ENCODE measurements around the gene CDK7.
A peak's percentile ranks its signal among the peaks of the same experiment; 100 is the strongest.

Gene CDK7

DNA sequence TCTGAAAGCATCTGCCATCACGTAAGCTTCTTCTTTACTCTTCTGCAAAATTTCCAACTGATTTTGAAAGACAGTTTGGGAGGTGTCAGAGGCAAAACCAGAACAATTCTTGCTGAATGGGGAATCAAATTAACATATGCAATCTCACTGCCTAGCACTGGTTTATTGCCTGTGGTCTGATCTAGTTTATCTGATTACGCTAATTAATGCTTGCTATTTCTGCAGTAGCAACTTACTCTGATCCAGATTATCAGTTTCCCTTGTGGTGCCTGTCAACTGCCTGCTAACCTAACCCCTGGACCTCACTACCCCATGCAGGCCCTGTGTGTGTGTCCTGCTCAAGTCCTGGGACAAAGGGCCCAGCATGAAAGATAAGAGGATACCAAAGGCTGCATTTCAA lies 57.6 kb downstream of the CDK7 start:
- no peak for DNase-seq (ENCODE audit: low read depth in 2 of 2)

DNA sequence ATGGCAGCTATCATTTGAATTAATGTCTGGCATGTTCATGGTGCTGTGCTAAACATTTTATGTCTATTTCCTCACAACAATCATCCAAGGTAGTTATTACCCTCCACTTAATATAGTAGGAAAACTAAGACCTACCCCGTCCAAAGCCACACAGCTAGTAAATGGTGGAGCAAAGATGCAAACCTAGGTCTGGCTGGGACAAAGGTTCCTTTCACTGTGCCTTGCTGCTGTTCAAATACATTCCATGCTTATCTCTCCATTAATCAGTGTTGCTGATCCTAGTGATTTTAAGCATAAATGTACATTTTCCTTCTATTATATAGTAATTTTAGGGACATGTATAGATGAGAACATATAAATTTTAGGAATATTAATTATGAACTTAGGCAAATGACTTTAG lies 59.2 kb downstream of the CDK7 start:
- DNase-seq (ENCODE audit: low read depth in 2 of 2): no peak

DNA sequence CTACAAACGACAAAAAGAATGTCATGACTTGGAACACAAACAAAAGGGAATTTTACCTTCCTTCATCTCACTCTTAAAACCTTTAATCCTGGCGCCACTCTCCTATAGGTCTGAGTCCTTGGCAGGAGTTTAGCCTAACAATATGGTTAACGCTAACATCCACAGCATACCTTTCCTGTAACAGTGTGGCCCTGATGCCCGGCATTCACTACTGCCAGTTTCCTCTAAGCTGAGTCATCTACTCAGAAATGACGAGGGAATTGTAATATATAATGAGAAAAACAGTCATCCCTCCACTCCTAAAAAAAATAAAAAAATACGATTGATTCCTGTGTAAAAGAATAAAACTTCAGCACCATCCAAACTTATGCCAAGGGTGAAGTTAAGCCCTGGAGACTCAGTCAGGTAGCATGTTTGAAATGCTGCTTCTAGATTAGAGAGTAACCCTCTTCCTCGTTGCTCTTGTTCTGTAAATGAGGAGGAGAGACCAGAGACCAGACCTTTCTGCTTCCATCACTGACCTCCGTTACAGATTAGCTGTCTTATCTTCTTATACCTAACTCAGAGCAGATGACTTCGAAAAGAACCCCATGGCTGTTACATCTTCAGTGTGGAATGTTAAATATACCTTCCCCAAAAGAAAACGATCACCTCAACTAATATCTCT lies 60.5 kb downstream of the CDK7 start:
- DNase-seq (ENCODE audit: low read depth in 2 of 2): peak in 1 of 2 experiments; percentile 12

DNA sequence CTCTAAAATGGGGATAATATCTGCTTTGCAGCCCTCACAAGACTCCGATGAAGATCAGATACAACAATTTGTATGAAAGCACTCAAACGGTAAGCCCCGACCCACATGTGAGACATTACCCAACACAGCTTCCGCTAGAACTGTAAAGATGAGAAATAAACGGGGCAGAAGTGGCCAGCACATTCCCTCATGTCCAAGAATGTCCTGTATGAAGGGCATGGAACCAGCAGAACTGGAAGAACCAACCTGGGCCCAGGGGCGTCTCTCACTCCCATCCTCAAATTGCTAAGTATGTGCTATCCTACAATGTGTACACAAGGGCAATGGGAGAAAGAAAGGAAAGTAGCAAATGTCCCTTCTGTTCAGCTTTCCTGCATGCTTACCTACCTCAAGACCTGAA lies 64.9 kb downstream of the CDK7 start:
- no peak for DNase-seq (ENCODE audit: low read depth in 2 of 2)

DNA sequence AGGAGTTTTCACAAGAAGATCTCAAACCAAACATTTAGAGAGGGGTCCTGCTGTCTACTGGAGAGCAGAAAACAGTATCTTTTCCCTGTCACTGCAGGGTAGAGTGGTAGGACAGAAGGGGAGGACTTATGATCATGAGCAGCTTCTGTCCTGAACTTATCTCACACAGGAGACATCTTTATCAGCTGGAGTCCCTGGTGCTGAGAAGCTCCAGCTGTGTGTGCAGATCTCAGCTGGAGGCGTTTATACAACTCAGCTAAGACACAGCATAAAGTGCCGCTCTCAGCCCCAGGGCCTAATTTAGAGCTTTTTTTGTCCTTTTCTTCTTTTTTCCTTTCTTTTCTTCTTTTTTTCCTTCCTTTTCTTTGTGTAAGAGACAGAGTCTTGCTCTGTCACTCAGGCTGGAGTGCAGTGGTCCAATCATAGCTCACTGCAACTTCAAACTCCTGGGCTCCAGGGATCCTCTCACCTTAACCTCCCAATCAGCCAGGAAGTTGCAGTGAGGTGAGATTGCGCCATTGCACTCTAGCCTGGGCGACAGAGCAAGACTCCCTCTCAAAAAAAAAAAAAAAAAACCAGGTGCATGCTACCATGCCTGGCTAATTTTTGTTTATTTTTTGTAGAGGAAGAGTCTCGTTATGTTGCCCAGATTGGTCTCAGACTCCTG lies 66.0 kb downstream of the CDK7 start:
- DNase-seq (ENCODE audit: low read depth in 2 of 2): no peak

DNA sequence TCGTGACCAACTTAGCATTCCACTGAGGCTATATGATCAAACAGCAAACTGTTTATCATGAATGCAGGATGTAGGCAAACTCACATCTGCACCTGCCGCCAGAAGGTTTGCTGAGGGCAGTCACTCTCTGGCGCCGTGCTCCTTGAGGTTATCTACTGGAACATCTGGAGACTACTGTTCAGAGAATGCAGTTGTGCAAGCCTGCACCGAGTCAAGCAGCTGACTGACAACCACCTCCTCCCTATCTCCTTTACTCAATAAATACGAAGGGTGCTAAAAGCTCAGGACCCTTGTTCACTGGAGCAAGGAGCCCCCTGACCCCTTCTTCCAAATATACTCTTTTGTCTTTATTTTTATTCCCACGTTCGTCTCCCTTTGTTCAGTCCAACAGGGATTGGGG lies 70.8 kb downstream of the CDK7 start:
- no peak for DNase-seq (ENCODE audit: low read depth in 2 of 2)

DNA sequence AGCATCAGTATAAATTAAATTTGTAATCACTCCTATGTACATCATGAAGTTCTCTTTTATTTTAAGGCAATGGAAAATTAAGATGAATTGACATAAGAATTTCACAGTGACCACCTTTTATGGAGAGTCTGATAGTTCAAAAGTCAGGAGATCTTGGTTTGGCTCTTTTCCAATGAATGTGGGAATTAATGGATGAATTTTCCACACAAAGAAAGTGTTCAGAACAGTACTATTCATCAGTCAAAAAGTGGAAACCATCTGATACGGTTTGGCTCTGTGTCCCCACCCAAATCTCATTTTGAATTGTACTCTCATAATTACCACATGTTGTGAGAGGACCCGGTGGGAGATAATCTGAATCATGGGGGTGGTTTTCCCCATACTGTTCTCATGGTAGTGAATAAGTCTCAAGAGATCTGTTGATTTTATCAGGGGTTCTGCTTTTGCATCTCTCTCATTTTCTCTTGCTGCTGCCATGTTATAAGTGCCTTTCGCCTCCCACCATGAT lies 73.4 kb downstream of the CDK7 start:
- no peak for DNase-seq (ENCODE audit: low read depth in 2 of 2)

DNA sequence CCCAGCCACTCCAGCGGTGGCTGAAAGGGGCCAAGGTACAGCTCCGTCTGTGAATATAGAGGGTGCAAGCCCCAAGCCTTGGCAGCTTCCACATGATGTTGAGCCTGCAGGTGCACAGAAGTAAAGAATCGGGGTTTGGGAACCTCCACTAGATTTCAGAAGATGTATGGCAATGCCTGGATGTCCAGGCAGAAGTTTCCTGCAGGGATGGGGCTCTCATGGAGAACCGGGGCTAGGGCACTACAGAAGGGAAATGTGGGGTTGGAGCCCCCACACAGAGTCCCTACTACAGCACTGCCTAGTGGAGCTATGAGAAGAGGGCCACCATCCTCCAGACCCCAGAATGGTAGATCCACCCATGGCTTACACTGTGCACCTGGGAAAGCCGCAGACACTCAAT lies 74.7 kb downstream of the CDK7 start:
- DNase-seq (ENCODE audit: low read depth in 2 of 2): no peak

DNA sequence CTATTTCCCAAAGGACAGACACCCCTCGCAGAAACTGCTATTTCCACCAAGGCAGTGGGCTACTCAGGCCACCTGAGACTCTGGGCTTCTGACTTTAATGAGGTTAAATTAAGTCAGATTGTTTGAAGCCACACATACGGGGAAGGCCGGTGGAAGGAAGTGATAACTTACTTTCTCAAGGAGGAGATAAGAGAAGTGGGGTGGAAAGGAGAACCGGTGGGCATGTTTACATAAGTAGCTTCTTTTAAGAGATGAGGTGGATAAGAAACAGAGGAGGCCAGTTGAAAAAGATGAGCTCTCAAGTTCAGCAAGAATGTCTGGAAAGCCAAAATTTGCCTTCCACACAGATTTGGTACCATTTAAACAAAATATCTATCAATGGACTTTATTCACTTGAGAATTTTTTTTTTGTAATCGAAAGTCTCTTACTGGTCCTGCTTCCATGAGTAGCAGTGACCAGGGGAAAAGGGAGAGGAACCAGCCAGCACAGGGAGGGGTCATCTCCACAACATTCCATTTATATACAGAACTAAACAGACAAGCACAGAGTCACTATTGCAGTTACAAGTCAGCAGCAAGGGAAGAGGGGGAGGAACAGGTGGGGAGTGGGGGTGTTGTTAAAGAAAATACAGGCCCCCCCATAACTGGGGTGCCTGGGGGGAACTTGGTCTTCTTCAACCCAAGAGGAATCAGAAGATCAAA lies 77.9 kb downstream of the CDK7 start:
- no peak for DNase-seq (ENCODE audit: low read depth in 2 of 2)

DNA sequence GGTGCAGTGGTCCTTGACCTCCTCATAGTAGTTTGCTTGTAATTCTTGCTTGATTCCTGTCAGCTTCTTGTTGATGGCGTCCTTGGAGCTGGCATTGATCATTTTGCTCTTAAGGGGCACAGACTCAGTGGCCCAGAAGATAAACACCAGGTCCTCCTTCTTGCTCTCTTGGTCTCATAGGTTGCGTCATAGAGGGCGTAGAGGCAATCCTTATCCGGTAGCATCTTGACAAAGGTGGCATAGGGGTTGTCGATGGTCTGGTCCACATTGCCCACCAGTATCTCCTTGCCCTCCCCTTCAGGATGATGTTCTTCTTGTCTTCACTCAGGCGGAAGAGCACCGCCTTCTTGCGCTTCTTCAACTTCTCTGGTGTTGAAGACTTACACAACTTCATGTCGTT lies 78.7 kb downstream of the CDK7 start:
- no peak for DNase-seq (ENCODE audit: low read depth in 2 of 2)

DNA sequence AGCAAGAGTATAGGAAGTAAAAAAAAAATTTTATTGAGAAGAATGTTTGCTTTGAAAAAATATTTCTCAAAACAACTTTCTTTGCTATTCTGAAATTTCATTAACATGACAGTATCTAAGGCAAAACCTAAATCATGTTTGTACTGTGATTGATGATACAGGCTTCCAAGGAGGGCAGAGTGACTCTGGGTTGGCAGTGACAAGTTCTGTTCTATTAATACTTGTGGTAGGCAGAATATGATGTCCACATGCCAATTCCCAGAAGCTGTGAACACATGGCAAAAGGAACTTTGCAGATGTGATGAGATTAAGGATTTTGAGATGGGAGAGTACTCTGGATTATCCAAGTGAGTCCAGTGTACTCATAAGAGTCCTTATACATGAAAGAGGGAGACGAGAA lies 81.3 kb downstream of the CDK7 start:
- DNase-seq (ENCODE audit: low read depth in 2 of 2): no peak

DNA sequence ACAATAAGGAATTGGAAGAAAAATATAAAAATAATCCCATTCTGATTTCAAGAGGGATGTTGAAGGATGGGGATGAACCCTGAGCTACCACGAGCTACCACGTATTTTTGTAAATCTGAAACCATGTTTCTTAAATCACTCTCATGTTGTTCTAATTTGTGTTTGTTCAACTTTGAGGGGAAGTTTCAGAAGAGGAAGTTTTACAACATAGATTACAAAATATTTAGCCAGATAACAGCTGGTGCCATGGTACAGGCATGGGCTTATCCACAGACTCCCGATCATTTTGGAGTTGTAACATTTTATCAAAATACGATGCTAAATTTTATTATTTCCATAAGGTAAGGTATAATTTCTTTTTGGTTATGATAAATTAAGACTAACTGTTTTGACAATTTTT lies 82.7 kb downstream of the CDK7 start:
- no peak for DNase-seq (ENCODE audit: low read depth in 2 of 2)

DNA sequence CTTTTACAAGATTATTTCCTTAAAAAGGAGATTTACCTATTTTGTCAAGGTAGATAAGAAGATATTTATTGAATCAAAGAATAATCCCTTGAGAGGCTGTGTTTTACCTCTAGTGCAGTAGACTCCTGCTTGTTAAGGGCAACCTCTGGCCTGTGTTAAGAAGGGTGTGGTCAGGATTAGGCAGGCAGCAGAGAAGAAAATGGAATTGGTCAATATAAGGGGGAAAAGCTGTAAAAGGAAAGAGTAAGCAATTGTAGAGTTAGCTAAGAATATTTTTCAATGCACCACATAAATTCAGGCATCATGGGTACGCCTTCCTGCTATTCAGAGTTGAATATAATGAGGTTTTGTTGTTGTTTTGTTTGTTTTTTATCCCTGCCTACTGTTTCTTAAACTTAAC lies 91.7 kb downstream of the CDK7 start:
- DNase-seq (ENCODE audit: low read depth in 2 of 2): no peak
